Tibial artery (tissue), 4 donors: ENCODE results near the gene MRPL1.

Source experiments
- DNase-seq, 2 donors: peaks; one replicate each; pipeline ENCODE4 v3.0.0-alpha.2; 2019
- H3K27ac ChIP-seq, 2 donors: fragments of 200-600 bp; sonication (generic) in 1 of 2; 1 replicate in 1 of 2; 2 replicates in 1 of 2; pipeline ENCODE4 v1.5.1; 2018 to 2019; ENCODE audit warnings: mild to moderate bottlenecking in 1 of 2
- H3K27me3 ChIP-seq, 2 donors: fragments of 200-600 bp; sonication (generic) in 1 of 2; one replicate each; pipeline versions ENCODE4 v1.5.1 to v1.6.0; 2016 to 2019
- H3K36me3 ChIP-seq, 3 donors: fragments of 200-600 bp; sonication (generic) in 2 of 3; one replicate each; pipeline ENCODE4 v1.5.1; 2016 to 2019; ENCODE audit warnings: mild to moderate bottlenecking in 2 of 3
- H3K4me1 ChIP-seq, 4 donors: fragments of 200-600 bp; sonication (generic) in 2 of 4; 1 replicate in 3 of 4; 2 replicates in 1 of 4; pipeline ENCODE4 v1.5.1; 2016 to 2019
- H3K4me3 ChIP-seq, 2 donors: fragments of 200-600 bp; sonication (generic) in 1 of 2; 1 replicate in 1 of 2; 2 replicates in 1 of 2; pipeline ENCODE4 v1.5.1; 2018 to 2019; ENCODE audit warnings: mild to moderate bottlenecking in 2 of 2
- H3K9me3 ChIP-seq, 3 donors: fragments of 200-600 bp; sonication (generic) in 1 of 3; one replicate each; pipeline ENCODE4 v1.5.1; 2016 to 2019
- intact Hi-C: fragments of 100-400 bp; cut with DNase I; formaldehyde crosslinking; loops from one replicate; pipeline ENCODE4 v1.15.0; 2023; ENCODE audit warnings: low total_unique reads
- TF ChIP-seq, protein P1 (sequence below), 2 experiments: fragments of 200-600 bp in 1 of 2; fragments of 450-650 bp in 1 of 2; IDR thresholded peaks; one replicate each; pipeline ENCODE4 v1.5.1; 2017 to 2019; ENCODE audit warnings: antibody characterized with exemption in 2 of 2, mild to moderate bottlenecking in 1 of 2, moderate library complexity in 1 of 2

MRPL1 gene

DNA sequence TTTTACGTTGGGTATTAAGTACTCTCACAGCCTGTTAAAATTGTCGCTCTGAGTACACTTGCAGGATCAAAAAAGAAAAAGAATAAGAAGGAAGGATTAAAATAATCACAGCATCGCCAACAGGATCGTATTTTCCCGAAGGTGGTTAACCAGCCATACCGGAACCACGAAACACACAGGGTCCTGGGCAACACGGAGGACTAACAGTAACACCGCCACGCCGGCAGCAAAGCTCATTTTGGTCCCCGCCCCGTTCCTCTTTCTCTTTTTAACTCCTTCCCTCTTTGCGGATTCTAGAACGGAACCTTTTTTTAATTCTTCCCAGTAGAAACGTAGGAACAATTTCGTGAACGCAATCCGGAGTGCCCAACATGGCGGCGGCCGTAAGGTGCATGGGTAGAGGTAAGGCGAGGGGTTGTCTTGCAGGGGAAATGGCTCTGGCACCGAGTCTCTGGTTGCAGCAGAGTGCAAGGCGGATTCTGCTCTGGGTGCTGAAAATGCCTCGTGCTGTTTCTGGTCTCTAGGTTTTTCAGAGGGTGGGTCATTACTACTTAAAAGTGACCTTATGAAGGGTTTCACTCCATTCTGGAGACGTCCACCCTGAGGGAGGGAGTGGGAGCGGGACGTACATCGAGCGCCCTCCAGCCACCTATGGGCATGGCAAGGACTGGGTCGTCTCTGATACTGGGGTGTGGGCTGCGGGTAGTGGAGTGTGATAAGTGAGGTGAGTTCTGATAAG lies at the start of gene MRPL1:
Gene MRPL1, plus strand, starts transcription at position 353 of the 739 bp plus-strand sequence. Its CDS starts 19 bp downstream, at position 372.
- H3K9me3 ChIP-seq, result no peaks in the 10 kb centered on the region
- peak; percentile 89 to 93 for DNase-seq
- no peaks in the 10 kb centered on the region for H3K27me3 ChIP-seq
- H3K36me3 ChIP-seq, result peaks cover 0 to 6% (median 0%) of the 10 kb centered on the region in 3 donors
- TF ChIP-seq, protein P1, sequence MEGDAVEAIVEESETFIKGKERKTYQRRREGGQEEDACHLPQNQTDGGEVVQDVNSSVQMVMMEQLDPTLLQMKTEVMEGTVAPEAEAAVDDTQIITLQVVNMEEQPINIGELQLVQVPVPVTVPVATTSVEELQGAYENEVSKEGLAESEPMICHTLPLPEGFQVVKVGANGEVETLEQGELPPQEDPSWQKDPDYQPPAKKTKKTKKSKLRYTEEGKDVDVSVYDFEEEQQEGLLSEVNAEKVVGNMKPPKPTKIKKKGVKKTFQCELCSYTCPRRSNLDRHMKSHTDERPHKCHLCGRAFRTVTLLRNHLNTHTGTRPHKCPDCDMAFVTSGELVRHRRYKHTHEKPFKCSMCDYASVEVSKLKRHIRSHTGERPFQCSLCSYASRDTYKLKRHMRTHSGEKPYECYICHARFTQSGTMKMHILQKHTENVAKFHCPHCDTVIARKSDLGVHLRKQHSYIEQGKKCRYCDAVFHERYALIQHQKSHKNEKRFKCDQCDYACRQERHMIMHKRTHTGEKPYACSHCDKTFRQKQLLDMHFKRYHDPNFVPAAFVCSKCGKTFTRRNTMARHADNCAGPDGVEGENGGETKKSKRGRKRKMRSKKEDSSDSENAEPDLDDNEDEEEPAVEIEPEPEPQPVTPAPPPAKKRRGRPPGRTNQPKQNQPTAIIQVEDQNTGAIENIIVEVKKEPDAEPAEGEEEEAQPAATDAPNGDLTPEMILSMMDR (IDR thresholded peaks at IDR 0.05), result peak; percentile 1 to 13
- H3K4me1 ChIP-seq, result peaks cover 0 to 19% (median 5%) of the 10 kb centered on the region in 4 donors
- H3K4me3 ChIP-seq, result peak within 1 kb of the TSS; percentile 65 to 66
- intact Hi-C loops, result loop anchor here (5.0 kb wide), 2 partner anchors 40 to 1555 kb away; partner anchors contain the start of gene STBD1
- peak within 1 kb of the TSS; percentile 89 to 93 for H3K27ac ChIP-seq

DNA sequence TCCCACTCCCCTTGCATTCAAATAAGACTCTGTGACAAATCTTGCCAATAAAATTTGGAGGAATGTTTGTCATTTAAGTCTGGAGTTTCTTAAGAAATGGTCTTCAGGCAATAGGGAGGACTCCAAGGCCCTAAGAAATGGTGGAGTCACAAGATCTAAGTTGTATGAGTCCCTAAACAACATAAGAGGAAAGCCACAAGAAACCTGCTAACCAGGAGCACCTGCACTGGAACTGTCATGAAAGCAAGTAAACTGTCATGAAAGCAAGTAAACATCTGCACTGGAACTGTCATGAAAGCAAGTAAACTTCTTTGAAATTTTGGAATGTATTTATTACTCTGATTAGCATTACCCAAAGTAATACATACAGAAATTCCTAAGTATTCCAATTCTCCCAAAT lies 47.0 kb upstream of the MRPL1 start:
- H3K27me3 ChIP-seq, result no peaks in the 10 kb centered on the region
- H3K4me1 ChIP-seq, result peaks cover 0 to 52% (median 18%) of the 10 kb centered on the region in 4 donors
- H3K9me3 ChIP-seq, result no peaks in the 10 kb centered on the region
- no peak for DNase-seq
- no peak overlapping the region for H3K4me3 ChIP-seq
- H3K36me3 ChIP-seq, result no peaks in the 10 kb centered on the region
- H3K27ac ChIP-seq, result peak overlapping the region in 1 of 2 donors; percentile 98
- intact Hi-C loops, result no loop called here
- TF ChIP-seq, protein P1 (IDR thresholded peaks at IDR 0.05), result no peak

DNA sequence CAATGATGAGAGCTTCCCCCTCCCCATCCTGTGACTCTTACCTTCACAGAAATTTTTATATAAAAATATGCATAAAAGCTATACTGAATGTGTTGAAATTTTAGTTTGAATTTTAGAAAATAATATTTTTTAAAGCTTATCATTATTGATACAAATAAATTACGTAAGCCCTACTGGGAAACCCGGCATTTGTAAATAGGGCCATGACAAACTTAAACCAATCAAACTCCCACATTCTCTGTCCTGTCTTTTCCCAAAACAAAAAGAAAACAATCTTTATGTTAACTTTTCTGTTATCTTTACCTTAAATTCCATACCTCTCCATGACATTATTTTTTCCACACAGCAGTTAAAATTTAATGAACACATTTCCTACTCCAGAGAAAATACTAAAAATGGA lies 46.1 kb upstream of the MRPL1 start:
- no peaks in the 10 kb centered on the region for H3K9me3 ChIP-seq
- H3K36me3 ChIP-seq, result no peaks in the 10 kb centered on the region
- no peak overlapping the region for H3K4me3 ChIP-seq
- H3K4me1 ChIP-seq, result peaks cover 0 to 52% (median 22%) of the 10 kb centered on the region in 4 donors
- TF ChIP-seq, protein P1 (IDR thresholded peaks at IDR 0.05), result no peak
- peak overlapping the region in 1 of 2 donors; percentile 98 for H3K27ac ChIP-seq
- no peak for DNase-seq
- intact Hi-C loops, result no loop called here
- no peaks in the 10 kb centered on the region for H3K27me3 ChIP-seq

DNA sequence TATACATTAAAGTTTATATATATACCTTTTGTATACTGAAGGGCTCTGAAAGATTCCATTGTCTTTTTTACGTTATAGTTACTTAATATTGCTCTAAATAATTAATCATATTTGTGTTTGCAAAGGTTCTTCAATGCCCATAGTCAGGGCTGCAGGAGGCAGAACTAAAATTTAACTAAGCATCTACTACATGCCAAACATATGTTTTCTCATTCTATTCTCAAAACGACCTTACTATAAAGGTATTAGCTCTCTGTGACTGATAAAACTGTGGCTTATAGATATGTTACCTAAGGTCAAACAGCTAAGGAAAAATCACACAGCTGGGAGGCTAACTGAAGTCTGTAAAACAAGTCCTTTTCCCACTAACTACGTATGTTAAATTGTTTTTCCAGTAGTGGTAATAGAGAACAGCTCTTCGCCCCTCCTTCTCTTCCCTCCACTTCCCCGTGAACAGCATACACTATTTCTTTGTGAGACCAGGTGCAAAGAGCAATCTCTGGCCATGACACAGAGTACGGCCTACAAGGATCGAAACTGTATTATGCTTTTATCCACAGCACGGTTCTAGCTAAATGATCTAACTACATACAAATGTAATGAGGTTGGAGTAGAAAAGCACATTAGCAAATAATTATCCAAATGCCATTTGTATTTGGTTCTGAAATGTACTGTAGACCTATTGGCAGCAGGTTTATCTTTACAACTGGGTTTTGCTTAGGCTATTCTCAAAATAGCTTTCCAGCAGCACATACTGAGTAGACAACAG lies 45.1 kb upstream of the MRPL1 start:
- H3K4me3 ChIP-seq, result peak overlapping the region; percentile 96 to 99
- no peak for DNase-seq
- peak overlapping the region; percentile 98 to 99 for H3K27ac ChIP-seq
- H3K36me3 ChIP-seq, result no peaks in the 10 kb centered on the region
- H3K9me3 ChIP-seq, result no peaks in the 10 kb centered on the region
- TF ChIP-seq, protein P1 (IDR thresholded peaks at IDR 0.05), result no peak
- intact Hi-C loops, result no loop called here
- no peaks in the 10 kb centered on the region for H3K27me3 ChIP-seq
- H3K4me1 ChIP-seq, result peaks cover 0 to 57% (median 25%) of the 10 kb centered on the region in 4 donors

DNA sequence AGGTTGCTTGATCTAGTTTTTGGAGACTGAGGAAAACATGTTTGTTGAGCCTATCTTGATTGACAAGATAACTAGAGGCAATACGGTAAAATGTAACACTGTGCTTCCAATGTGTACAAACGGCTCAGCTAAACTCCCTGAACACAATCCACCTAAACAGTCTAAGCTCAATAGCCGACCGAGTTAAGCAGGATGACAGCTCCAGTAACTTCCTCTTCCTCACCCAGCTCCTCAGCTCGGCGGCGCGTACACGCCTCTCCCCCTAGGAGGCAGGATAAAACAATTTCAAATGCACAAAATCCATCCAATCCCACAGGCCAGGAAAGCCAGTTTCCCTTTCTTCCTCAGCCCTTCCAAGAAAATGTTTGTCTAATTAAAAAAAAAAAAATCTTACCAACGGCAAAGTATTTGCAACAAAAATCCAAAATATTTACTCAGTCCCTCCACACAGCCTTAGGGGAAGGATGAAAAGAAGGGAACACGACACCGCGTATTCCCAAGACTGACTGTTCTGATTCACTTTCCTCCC lies 44.5 kb upstream of the MRPL1 start:
- H3K4me1 ChIP-seq, result peaks cover 0 to 57% (median 25%) of the 10 kb centered on the region in 4 donors
- TF ChIP-seq, protein P1 (IDR thresholded peaks at IDR 0.05), result peak; percentile 45 to 55
- peak; percentile 75 to 82 for DNase-seq
- no peaks in the 10 kb centered on the region for H3K36me3 ChIP-seq
- peak overlapping the region; percentile 96 to 99 for H3K4me3 ChIP-seq
- no peaks in the 10 kb centered on the region for H3K27me3 ChIP-seq
- peak overlapping the region; percentile 98 to 99 for H3K27ac ChIP-seq
- intact Hi-C loops, result no loop called here
- H3K9me3 ChIP-seq, result no peaks in the 10 kb centered on the region
